Thoracic aorta (tissue), 2 donors: ENCODE measurements around the gene BET1. TPM values are rescaled to one million over a fixed set of nuclear protein-coding genes. Genes with fewer than 3 reads are reported as not detected.

Experiments
- ATAC-seq: fragments of 150-250 bp; one replicate; pipeline ENCODE4 v1.8.0; 2017; ENCODE audit warnings: low read depth; ENCODE audit not compliant: insufficient number of reproducible peaks, low FRiP score
- DNase-seq: peaks from one replicate; pipeline ENCODE4 v3.0.0-alpha.2; 2020; ENCODE audit warnings: low spot score
- H3K27ac ChIP-seq, 2 donors: fragments of 200-600 bp; sonication (generic); 1 replicate in 1 of 2; 2 replicates in 1 of 2; pipeline ENCODE4 v1.5.1; 2016; ENCODE audit warnings: mild to moderate bottlenecking in 2 of 2, moderate library complexity in 2 of 2
- H3K27me3 ChIP-seq: fragments of 200-600 bp; sonication (generic); replicated peaks from 2 replicates; pipeline ENCODE4 v1.6.0; 2016; ENCODE audit warnings: mild to moderate bottlenecking; ENCODE audit not compliant: insufficient read depth
- H3K36me3 ChIP-seq: fragments of 200-600 bp; sonication (generic); one replicate; pipeline ENCODE4 v1.5.1; 2016
- H3K4me1 ChIP-seq, 2 donors: fragments of 200-600 bp; sonication (generic); 1 replicate in 1 of 2; 2 replicates in 1 of 2; pipeline versions ENCODE4 v1.5.1 to v1.6.0; 2016; ENCODE audit warnings: low read depth in 2 of 2, mild to moderate bottlenecking in 1 of 2; ENCODE audit not compliant: control insufficient read depth in 1 of 2
- H3K4me3 ChIP-seq: fragments of 200-600 bp; sonication (generic); 2 replicates; pipeline ENCODE4 v1.5.1; 2016; ENCODE audit warnings: mild to moderate bottlenecking
- H3K9me3 ChIP-seq: fragments of 200-600 bp; sonication (generic); 2 replicates; pipeline ENCODE4 v1.5.1; 2016
- total RNA-seq, 2 donors: library from RNA; depleted of rRNA; stranded (reverse); fragments of >200 nt; gene quantifications; one replicate each; pipeline versions ENCODE4 v1.1.0 to v1.2.3, GENCODE V29; 2016
- TF ChIP-seq, protein P1 (sequence below): fragments of 200-600 bp; sonication (generic); IDR thresholded peaks from one replicate; pipeline ENCODE4 v1.5.1; 2019; ENCODE audit warnings: antibody characterized with exemption

Gene BET1
- total RNA-seq, 2 donors from 2014 or later: 8.3 to 10.8 TPM

DNA sequence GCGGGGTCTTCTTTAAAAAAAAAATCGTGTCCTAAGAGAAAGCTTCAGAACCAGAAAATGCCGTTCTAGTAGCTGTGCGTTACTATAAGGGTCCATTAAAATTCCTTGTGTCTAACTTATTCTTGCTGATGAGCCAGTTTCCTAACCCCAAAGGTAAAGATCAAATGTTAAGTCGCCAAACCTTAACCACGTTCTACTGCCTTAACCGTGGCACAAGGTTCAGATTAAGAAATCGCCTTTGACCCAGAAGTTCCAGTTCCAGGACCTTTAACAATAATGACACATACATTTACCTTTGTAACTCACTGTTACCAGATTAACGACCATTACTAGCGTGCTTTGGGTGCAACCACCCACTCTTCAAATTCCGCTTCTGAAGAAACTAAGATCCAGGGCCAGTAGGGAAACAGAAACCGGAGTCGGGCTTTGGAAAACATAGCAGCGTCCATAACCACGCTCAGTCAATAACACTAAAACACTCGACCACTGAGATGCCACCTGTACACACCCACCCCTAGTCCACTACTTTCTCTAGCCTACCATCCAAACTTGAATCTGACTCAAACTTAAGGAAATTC is 620 bp downstream of the BET1 start:
- Histone ChIP-seq H3K4me1 (peaks cover 12 to 17% of the 10 kb centered on the region in 2 donors), H3K36me3 (peaks cover 1% of the 10 kb centered on the region), H3K4me3 (peak overlapping the region; percentile 94), H3K9me3 (no peaks in the 10 kb centered on the region), H3K27ac (peak overlapping the region; percentile 82 to 87), H3K27me3 (no peaks in the 10 kb centered on the region)
- TF ChIP-seq, protein P1, sequence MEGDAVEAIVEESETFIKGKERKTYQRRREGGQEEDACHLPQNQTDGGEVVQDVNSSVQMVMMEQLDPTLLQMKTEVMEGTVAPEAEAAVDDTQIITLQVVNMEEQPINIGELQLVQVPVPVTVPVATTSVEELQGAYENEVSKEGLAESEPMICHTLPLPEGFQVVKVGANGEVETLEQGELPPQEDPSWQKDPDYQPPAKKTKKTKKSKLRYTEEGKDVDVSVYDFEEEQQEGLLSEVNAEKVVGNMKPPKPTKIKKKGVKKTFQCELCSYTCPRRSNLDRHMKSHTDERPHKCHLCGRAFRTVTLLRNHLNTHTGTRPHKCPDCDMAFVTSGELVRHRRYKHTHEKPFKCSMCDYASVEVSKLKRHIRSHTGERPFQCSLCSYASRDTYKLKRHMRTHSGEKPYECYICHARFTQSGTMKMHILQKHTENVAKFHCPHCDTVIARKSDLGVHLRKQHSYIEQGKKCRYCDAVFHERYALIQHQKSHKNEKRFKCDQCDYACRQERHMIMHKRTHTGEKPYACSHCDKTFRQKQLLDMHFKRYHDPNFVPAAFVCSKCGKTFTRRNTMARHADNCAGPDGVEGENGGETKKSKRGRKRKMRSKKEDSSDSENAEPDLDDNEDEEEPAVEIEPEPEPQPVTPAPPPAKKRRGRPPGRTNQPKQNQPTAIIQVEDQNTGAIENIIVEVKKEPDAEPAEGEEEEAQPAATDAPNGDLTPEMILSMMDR: no peak
- ATAC-seq (peak; percentile 9), DNase-seq (no peak)

DNA sequence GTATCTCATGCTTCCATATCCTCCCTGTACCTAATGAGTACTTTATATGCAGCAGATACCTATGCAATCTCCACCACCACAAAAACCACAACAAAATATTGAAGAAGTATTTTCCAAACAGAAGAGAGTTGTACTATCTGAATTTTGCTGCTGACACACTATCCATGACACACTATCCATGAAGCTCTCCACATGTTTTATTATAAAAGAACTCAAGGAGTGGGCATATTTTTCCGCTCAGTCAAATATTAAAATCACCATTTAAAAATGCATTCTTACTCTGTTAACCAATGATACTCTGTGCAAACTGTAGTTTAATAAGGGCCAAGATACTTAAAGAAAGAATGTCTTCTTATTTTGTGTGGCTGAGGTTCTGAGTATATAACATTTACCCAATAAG is 2.8 kb downstream of the BET1 start:
- Histone ChIP-seq H3K36me3 (peaks cover 6% of the 10 kb centered on the region), H3K4me3 (no peak overlapping the region), H3K4me1 (peaks cover 12 to 17% of the 10 kb centered on the region in 2 donors), H3K27me3 (no peaks in the 10 kb centered on the region), H3K9me3 (no peaks in the 10 kb centered on the region), H3K27ac (no peak overlapping the region)
- TF ChIP-seq, protein P1: no peak
- DNase-seq: no peak
- no peak for ATAC-seq

- Histone ChIP-seq H3K36me3 (peaks cover 16% of the 10 kb centered on the region), H3K4me1 (peaks cover 5 to 10% of the 10 kb centered on the region in 2 donors), H3K27ac (no peak overlapping the region), H3K9me3 (no peaks in the 10 kb centered on the region), H3K4me3 (no peak overlapping the region), H3K27me3 (no peaks in the 10 kb centered on the region)
- ATAC-seq: no peak
- TF ChIP-seq, protein P1: no peak
- no peak for DNase-seq
These were observed 6.3 kb downstream of the BET1 start for GRCh38 chr7:93997868-93998267.

- Histone ChIP-seq H3K4me1 (no peaks in the 10 kb centered on the region), H3K4me3 (no peak overlapping the region), H3K27ac (no peak overlapping the region), H3K36me3 (peaks cover 10% of the 10 kb centered on the region), H3K27me3 (no peaks in the 10 kb centered on the region), H3K9me3 (no peaks in the 10 kb centered on the region)
- TF ChIP-seq, protein P1: no peak
- DNase-seq (no peak), ATAC-seq (no peak)
These were observed 11.6 kb downstream of the BET1 start for GRCh38 chr7:93992421-93993110.

- ATAC-seq: no peak
- Histone ChIP-seq H3K4me1 (no peaks in the 10 kb centered on the region), H3K9me3 (no peaks in the 10 kb centered on the region), H3K36me3 (no peaks in the 10 kb centered on the region), H3K4me3 (no peak overlapping the region), H3K27ac (no peak overlapping the region), H3K27me3 (no peaks in the 10 kb centered on the region)
- DNase-seq: no peak
- TF ChIP-seq, protein P1: no peak
These were observed 16.9 kb downstream of the BET1 start for GRCh38 chr7:93987297-93987696.
